Measurements from ENCODE around the gene C1R.
"Not testable (repeated sequence)": the region's sequence is repeated elsewhere in the genome, so short reads cannot be mapped to it uniquely, and the experiment has no call there.

The C1R gene

DNA sequence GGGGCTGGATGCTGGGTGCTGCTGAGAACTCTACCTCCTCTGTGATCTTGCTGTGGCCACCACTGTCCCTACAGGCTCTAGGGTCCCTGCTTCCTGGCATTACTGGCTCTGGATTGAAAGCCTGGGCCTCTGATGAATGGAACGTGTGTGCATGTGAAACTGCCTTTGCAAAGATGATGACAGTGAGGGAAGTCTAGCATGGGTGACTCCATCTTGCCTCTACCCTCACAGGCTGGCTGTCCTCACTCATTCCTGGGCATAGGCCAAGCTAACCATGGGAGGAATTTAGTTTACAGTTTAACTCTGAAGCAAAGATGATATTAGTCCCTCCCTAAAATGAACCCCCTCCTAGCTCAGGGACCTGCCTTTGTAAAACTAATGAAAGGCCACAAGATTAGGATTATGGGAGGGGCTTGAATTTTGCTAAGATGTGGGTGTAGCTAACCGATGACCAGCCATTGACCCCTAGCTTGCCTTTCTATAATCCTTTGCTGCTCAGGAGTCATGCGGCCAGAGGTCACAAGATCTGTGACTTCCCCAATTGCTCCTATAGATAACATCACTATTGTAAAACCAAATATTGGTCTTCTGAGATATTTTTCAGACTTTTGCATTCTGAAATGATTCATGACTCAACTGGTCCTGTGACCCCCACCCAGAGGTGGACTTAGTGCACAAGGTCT is 33.9 kb downstream of the C1R start:
- TF ChIP-seq, protein P1, sequence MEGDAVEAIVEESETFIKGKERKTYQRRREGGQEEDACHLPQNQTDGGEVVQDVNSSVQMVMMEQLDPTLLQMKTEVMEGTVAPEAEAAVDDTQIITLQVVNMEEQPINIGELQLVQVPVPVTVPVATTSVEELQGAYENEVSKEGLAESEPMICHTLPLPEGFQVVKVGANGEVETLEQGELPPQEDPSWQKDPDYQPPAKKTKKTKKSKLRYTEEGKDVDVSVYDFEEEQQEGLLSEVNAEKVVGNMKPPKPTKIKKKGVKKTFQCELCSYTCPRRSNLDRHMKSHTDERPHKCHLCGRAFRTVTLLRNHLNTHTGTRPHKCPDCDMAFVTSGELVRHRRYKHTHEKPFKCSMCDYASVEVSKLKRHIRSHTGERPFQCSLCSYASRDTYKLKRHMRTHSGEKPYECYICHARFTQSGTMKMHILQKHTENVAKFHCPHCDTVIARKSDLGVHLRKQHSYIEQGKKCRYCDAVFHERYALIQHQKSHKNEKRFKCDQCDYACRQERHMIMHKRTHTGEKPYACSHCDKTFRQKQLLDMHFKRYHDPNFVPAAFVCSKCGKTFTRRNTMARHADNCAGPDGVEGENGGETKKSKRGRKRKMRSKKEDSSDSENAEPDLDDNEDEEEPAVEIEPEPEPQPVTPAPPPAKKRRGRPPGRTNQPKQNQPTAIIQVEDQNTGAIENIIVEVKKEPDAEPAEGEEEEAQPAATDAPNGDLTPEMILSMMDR (IDR thresholded peaks at IDR 0.05; ENCODE audit: control insufficient read depth, extremely low read depth, insufficient read depth), result no peak
- no peak for DNase-seq (ENCODE audit: low read depth)
- H3K4me3 ChIP-seq (ENCODE audit: low read depth, low read length), result no peak overlapping the region

DNA sequence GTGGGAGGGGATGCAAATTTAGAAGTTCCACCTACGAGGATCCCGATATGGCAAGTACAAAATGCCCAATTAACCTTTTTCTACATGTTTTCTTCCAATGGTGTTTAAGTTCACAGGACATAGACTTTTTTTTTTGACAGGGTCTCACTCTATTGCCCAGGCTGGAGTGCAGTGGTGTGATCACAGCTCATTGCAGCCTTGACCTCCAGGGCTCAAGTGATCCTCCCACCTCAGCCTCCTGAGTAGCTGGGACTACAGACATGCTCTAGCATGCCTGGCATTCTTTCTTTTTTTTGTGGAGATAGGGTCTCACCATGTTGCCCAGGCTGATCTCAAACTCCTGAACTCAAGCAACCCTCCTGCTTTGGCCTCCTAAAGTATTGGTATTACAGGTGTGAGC is 36.5 kb downstream of the C1R start:
- H3K4me3 ChIP-seq (ENCODE audit: low read depth, low read length); DNase-seq (ENCODE audit: low read depth): not testable (repeated sequence)

DNA sequence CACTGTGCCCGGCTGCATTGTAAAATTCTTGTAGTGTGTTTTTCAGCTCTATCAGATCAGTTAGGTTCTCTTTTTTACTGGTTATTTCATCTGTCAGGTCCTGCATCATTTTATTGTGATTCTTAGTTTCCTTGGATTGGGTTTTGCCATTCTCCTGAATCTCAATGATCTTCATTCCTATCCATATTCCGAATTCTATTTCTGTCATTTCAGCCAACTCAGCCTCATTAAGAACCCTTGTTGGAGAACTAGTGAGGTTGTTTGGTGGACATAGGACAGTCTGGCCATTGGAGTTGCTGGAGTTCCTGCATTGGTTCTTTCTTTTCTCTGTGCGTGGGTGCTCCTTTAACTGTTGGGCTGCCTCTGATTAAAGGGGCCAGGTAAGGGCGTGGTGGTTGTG is 37.3 kb downstream of the C1R start:
- TF ChIP-seq, protein P1 (IDR thresholded peaks at IDR 0.05; ENCODE audit: control insufficient read depth, extremely low read depth, insufficient read depth), result no peak

DNA sequence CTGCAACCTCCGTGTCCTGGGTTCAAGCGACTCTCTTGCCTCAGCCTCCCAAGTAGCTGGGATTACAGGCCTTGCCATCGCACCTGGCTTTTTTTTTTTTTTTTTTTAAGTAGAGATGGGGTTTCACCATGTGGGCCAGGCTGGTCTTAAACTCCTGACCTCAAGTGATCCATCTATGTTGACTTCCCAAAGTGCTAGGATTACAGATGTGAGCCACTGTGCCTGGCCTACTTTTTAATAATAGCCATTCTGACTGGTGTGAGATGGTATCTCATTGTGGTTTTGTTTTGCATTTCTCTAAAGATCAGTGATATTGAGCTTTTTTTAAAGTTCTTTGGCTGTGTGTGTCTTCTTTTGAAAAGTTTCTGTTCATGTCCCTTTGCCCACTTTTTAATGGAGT is 42.3 kb downstream of the C1R start:
- DNase-seq (ENCODE audit: low read depth); H3K4me3 ChIP-seq (ENCODE audit: low read depth, low read length): not testable (repeated sequence)

More for the DNA sequence above, 37.3 kb downstream of the C1R start:
- H3K4me3 ChIP-seq (ENCODE audit: low read depth, low read length), result no peak overlapping the region
- no peak for DNase-seq (ENCODE audit: low read depth)

DNA sequence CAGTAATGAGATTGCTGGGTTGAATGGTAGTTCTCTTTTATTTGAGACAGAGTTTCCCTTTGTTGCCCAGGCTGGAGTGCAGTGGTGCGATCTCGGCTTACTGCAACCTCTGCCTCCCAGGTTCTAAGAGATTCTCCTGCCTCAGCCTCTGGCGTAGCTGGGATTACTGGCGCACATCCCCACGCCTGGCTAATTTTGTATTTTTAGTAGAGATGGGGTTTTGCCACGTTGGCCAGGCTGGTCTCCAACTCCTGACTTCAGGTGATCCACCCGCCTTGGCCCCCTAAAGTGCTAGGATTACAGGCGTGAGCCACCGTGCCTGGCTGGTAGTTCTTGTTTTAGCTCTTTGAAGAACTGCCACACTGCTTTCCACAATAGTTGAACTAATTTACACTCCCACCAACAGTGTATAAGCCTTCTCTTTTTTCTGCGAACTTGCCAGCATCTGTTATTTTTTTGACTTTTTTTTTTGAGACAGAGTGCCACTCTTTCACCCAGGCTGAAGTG is 42.7 kb downstream of the C1R start:
- H3K4me3 ChIP-seq (ENCODE audit: low read depth, low read length); DNase-seq (ENCODE audit: low read depth): not testable (repeated sequence)

DNA sequence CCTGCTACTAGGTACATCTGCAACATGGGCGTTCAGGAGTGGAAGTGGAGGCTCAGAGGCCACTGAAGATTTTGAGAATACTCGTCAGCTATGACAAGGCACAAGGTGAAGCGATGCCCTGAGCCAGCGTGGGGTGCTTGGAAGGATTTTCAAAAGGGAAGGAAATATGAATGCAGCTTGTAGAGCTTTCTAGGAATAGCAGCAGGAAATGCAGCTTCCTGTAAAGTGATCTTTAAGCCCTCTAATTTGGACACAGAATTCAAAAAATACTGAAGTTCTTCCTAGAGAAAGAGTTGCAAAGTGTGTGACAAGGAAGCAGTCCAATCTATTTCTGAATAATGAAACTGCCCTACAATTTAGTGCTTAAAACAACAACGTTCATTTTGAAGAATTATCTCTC is 44.9 kb downstream of the C1R start:
- TF ChIP-seq, protein P1 (IDR thresholded peaks at IDR 0.05; ENCODE audit: control insufficient read depth, extremely low read depth, insufficient read depth), result no peak
- DNase-seq (ENCODE audit: low read depth), result no peak
- no peak overlapping the region for H3K4me3 ChIP-seq (ENCODE audit: low read depth, low read length)

DNA sequence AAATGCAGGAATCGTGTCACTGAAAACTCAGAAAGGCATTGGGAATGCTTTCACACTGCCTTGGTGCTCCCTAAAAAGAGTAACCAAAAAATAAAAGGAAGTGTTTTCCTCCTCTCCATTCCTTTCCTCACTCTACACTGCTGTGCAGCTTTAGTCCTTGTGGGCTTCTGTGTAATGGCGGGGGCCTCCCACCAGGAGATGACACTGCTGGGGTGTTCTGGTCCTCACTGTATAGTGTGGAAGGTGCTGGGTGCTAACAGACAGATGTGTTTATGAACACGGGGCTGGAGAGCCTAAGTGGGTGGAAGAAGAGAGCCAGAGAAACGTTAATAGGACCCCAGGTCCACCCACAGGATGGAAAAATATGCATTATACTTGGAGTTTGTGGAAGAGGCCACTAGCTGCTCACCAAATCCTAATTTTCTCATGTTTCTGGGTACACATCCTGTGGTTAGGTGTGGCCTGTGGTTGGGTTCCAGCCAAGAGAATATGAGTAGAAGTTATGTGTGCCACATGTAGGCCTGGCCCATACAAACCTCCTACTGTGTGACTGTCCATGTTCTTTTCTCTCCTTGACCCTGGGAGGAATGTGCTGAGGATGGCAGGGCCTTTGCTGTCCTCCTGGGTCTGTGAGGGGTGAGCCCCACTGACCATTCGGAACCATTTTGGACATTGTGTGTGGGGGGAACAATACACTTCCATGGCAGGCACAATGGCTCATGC is 45.7 kb downstream of the C1R start:
- no peak for DNase-seq (ENCODE audit: low read depth)
- no peak overlapping the region for H3K4me3 ChIP-seq (ENCODE audit: low read depth, low read length)
- TF ChIP-seq, protein P1 (IDR thresholded peaks at IDR 0.05; ENCODE audit: control insufficient read depth, extremely low read depth, insufficient read depth), result no peak

DNA sequence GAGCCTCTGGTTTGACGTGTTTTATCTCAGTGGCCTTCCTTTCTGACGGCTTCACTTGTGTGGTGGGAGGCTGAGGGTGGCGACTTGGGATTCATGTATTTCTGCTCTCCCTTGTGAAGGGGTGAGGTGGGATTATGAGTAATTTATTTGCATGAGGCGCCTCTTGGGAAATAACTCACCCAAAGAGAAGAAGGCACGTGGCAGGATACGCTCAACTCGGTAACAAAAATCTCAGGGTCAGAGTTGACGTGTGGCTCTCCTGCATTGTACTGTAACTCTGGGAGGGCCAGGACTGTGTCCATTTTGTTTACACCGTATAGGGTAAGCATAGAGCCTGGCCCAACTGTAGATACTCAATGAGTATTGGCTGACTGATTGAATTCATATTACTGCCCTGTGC is 46.3 kb downstream of the C1R start:
- TF ChIP-seq, protein P1 (IDR thresholded peaks at IDR 0.05; ENCODE audit: control insufficient read depth, extremely low read depth, insufficient read depth), result no peak

More for the DNA sequence above, 46.3 kb downstream of the C1R start:
- no peak for DNase-seq (ENCODE audit: low read depth)
- no peak overlapping the region for H3K4me3 ChIP-seq (ENCODE audit: low read depth, low read length)

Measured in LNCaP clone FGC (cell line).